HG03571 (cell line): Measurements from ENCODE around the gene YWHAG.
"Not testable (repeated sequence)": the region's sequence is repeated elsewhere in the genome, so short reads cannot be mapped to it uniquely, and the experiment has no call there.

Source experiments
- ATAC-seq: cut with Tn5 transposase; IDR thresholded peaks from one replicate; pipeline ENCODE4 v1.9.1; 2021; ENCODE audit not compliant: unreplicated experiment

The YWHAG gene

GRCh38 chr7:76300166-76300731, 58.5 kb downstream of the YWHAG start:
- ATAC-seq, result no peak

DNA sequence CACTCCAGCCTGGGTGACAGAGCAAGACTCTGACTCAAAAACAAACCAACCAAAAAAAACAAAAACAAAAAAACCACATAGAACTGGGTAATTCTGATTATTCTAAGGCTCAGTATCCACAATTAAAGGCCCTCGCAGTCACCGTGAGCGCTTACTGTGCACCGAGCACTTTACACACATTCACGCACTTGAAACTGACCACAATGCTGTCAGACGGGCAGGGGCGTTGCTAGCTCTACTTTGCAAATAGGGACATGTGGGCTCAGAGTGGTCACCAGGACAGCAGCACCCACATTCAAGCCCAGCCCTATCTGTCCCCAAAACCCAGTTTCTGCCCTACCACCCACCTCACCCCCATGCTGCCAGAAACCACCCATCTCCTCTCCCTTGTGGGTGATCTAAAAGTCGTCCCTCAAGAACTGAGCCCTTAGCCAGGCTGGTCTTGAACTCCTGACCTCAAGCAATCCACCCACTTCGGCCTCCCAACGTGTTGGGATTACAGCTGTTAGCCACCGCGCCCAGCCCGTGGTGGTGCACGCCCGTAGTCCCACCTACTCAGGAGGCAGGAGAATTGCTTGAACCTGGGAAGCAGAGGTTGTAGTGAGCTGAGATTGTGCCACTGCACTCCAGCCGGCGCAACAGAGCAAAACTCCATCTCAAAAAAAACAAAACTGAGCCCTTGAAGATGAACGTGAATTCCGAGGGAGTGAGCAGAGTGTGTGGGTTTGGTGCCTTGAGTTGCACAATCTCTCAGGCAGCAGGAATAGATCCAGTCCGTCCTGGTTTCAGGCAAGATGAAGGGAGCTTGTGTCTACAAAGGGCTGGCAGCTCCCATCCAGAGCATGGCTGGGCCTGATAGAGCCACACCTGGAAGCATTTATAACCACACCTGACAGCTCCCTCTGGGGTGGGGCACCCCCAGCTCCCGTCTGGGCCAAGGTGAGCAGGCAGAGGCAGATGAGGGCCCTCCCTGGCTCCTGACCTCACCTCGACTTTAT, 61.7 kb downstream of the YWHAG start:
- ATAC-seq, result no peak

- ATAC-seq, result no peak
Measured at GRCh38 chr7:76294344-76295024, 64.3 kb downstream of the YWHAG start.

DNA sequence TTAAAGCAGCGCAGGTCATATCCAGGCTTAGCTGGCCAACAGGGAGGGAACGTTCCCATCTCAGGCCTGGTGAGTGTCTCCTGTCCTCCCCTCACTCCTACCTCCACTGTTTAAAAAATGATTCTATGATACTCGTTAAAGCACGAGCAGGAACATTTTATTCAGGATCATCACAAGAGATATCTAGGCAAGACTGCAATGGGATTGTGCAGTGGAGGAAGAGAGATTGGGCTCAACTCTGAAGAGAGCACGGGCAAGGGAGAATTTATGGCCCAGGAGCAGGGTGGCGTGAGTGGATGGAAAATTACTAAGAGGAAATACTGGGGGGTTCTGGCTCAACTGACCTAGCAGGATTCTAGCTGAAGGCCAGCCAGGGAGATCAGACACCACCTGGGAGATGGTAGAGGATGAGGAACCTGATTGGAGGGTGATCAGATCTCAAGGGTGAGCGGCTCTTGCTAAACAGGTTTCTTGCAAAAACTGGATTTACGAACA, 65.3 kb downstream of the YWHAG start:
- no peak for ATAC-seq

GRCh38 chr7:76292911-76293310, 65.9 kb downstream of the YWHAG start:
- ATAC-seq, result not testable (repeated sequence)

GRCh38 chr7:76292213-76292573, 66.6 kb downstream of the YWHAG start:
- ATAC-seq, result no peak

DNA sequence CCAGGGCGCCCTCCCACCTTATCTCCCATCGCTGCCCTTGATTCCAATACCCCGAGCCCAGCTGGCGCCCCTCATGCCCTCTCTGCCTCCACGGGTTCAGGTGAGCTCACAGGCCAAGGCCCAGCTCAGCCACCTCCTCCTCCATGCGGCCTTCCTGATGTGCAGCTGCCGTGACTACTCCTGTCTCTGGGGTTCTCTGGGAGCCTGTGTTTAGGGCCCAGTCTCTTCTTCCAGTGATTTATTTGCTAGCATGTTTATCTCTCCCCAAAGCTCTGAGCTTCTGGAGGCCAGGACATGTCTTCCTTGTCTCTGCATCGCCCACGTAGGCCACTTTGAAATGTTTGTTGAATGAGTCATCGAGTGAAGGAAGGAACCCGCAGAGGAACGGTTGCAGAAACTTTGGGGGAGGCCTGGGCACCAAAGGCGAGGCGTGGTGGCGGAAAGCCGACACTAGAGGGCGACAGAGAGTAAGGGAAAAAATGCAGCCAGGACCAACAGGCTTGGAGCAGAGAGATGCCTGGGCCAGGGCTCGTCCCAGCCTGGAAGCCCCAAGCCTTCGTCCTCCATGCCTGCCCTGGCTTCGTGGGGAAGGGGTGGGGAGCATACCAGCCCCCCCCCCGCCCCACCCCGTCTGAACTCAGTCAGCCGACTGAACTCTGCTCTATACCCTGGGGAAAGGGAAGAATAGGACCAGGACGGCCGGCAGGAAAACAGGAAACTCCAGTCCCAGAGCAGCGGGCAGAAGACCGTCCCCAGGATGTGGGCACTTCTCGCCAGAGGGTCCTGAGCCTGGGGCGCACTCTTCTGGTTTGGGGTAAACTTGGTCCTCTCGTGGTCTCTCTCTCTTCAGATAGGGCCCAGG, 67.2 kb downstream of the YWHAG start:
- peak; percentile 76 for ATAC-seq

- ATAC-seq, result not testable (repeated sequence)
Measured at GRCh38 chr7:76290847-76291350, 67.9 kb downstream of the YWHAG start.

DNA sequence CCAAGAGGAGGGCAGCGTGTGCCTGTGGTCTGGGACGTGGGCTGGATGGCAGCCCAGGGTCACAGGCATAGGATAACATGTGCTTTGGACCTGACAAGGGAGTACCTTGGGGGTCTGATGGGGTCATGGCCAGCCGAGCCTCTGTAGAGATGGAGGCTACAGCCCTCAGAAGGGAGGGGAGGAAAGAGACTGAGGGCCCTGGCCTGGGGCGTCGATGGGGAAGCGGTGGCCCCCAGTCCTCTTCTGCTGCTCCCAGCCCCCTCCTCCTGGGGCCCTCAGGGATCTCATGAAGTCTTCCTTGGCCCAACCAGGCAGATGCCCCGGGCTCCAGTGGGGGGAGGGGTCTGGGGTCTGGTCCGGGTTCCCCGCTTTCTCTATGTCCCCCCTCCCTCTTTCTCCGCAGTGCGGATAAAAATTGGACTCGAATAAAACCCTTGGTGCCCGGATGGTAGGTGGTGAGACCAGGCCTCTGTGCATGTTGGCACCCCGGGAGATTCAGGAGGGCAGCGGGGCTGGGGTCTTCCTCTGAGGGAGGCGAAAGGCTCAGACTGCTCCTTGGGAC, 71.9 kb downstream of the YWHAG start:
- no peak for ATAC-seq

DNA sequence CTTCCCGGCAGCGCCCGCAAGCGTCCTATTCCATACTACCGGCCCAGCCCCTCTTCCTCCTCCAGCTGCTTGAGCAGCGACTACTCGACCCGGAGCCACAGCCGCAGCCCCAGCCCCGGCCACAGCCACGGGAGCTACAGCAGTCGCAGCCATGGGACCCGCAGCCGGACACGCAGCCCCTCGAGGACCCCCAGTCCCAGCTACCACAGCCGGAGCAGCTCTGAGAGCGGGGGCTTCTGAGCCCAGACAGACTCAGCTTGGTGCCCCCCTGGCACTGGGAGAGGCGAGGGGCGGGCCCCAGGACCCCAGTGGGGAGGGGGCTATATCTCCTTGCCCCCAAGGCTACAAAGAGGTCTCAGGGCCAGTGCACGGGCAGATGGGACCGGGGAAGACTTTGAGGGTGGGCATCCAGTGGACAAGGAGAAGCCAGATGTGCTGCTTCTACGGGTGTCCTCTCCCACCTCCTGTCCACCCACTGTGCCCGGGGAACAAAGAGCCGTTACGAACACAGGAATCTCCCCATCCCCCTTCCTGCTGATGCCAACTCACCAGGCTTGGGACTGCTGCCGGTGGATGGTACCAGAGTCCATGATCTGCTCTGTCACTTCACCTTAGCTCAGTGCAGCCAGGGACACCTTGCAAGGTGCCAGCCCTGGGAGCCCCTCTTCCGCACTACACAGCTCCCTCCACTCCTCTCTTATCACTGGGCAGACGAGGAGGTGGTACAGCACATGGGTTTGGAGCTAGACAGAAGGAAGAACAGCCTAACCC, 73.0 kb downstream of the YWHAG start:
- ATAC-seq, result no peak

GRCh38 chr7:76283254-76284159, 75.3 kb downstream of the YWHAG start:
- ATAC-seq, result no peak

DNA sequence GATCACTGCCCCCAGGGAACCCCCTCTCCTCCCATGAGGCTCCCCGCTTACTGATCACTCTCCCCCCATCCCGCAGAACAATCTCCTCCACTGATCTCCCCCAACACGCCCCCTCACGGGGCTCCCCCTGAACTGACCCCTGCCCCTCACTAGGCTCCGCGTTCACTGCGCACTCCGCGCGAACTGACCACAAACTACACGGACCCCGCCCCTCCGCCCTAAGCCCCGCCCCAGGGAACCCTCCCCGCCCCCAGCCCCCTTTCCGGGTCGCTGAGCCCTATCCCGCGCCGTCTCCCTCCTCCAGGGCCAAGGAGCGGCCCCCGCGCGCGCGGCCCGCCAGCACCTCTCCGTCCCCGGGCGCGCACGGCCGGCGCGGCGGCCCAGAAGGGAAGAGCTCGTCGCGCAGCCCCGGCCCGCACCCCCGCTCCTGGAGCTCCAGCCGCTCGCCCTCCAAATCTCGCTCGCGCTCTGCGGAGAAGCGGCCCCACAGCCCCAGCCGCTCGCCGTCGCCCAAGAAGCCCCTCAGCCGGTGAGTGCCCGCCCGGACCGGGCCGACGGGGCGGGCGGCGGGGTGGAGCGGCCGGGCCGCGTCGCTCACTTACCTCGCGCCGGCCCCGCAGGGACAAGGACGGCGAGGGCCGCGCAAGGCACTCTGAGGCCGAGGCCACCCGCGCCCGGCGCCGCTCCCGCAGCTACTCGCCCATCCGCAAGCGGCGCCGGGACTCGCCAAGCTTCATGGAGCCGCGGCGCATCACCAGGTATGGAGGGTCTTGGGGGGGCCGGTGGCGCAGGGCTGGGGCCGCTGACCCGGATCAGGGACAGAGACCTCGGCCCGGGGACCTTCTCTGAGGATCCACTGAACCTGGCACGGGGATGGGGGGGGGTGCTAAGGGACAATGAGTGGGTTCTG, 76.2 kb downstream of the YWHAG start:
- no peak for ATAC-seq

DNA sequence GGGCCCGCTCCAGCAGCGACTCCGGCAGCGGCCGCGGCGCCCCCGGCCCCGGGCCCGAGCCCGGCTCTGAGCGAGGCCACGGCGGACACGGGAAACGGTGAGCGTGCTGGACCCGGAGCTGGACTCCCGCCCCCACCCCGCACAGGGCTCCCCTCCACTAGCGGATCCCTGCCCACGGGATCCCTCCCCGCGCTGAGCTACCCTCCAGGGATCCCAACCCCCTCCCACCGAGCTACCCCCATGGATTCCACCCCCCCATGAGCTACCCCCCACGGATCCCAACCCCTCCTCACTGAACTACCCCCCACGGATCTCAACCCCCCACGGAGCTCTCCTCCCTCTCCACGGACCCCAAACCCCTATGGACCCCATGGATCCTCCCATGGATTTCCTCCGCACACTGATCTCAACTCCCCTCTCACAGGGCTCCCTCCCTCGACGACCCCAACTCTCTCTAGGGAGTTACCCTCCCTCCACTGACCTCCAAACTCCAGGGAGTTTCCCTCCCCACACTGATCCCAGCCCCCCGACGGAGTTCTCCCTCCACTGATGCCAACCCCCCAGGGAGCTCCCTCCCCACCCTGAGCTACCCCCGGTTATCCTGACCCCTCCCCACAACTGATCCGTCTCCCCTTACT, 77.0 kb downstream of the YWHAG start:
- no peak for ATAC-seq

GRCh38 chr7:76281006-76281705, 77.6 kb downstream of the YWHAG start:
- no peak for ATAC-seq

GRCh38 chr7:76280408-76280807, 78.4 kb downstream of the YWHAG start:
- ATAC-seq, result no peak

- no peak for ATAC-seq
Measured at GRCh38 chr7:76278540-76278939, 80.3 kb downstream of the YWHAG start.
